NCI-H187 (cell line): Measurements from ENCODE around the gene MEGF6.

Experiments used
- DNase-seq, 2 experiments: peaks; one replicate each; lab custom pipeline; 2025; lab: John Stamatoyannopoulos, UW

The MEGF6 gene

DNA sequence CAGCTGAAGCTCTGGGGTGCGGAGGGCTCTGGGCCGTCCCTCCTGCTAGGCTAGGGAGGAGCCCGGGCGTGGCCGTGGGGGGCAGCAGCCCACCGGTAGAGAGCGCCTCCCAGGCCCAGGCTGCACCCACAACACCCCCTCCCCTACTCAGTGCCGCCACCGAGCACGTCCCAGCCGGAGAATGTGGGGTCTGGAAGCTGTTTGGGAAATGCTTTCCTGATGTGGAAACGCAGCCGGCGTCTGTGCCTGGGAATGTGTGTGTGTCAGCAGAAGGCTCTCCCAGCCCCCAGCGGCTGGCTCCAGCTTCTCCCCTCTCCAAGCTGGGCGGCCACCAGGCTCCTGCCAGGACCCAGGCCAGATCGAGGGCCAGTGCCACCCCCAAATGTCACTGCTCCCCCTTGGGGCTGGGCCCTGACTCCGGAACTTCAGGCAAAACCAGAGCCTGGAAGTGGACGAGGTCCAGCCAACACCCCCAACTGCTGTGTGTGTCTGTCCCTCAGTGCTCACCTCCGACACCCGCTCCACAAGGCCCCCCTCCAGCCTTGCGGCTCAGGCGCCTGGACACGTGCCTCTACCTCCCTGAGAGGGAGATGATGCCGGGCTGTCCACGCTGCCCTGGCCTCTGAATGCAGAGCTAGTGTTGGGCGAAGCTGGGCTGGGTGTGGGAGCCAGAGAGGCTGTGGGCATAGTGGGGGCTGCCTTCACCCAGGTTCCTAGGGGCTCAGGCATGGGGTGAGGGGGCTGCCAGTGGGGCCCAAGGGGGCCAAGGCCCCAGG is 74.7 kb downstream of the MEGF6 start:
- no peak for DNase-seq

GRCh38 chr1:3535732-3536131 is 75.6 kb downstream of the MEGF6 start:
- no peak for DNase-seq

GRCh38 chr1:3534803-3535637 is 76.3 kb downstream of the MEGF6 start:
- no peak for DNase-seq

- no peak for DNase-seq
These were observed 78.0 kb downstream of the MEGF6 start for GRCh38 chr1:3533067-3534048.

DNA sequence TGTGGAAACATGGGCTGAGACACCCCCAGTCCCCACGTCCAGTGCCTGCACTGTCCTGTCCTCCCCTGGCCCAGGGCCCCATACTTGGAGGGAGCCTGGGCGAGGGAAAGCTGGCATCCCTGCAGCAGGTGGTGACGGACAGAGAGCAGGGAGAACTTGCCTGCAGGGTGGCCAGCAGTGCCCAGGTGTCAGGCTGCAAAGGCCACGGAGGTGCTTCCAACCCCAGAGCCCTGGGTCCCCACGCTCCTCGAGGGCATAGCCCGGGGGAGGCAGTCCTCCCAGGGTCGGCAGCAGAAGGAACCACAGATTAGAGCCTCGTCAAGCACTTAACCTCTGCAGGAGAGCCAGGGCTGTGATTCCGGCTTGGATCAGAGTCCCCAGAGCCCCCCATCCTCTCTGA is 79.4 kb downstream of the MEGF6 start:
- no peak for DNase-seq

GRCh38 chr1:3530926-3531818 is 80.1 kb downstream of the MEGF6 start:
- DNase-seq: no peak

- no peak for DNase-seq
These were observed 81.0 kb downstream of the MEGF6 start for GRCh38 chr1:3530086-3530925.

GRCh38 chr1:3529099-3529729 is 82.1 kb downstream of the MEGF6 start:
- DNase-seq: no peak

DNA sequence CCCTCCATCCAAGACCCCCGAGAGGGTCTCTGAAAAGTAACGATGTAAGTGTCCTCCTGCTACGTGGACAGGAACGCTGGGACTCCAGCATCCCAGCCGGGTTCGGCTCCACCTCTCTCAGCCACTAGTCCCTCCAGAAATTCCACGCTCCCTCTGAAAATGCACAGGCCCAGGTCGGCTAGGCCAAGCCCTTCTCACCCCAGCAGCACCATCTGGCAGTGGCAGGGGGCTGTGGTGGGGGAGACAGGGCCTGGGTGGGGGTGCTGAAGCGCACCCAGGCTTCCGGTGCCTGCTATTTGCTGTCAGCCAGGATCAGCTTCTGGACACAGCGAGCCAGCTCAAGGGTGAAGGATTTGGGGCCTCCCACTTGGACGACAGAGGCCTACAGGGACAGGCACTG is 83.5 kb downstream of the MEGF6 start:
- DNase-seq: no peak

GRCh38 chr1:3525551-3526482 is 85.5 kb downstream of the MEGF6 start:
- DNase-seq: no peak

- DNase-seq: no peak
These were observed 86.6 kb downstream of the MEGF6 start for GRCh38 chr1:3524556-3525203.

GRCh38 chr1:3523980-3524379 is 87.3 kb downstream of the MEGF6 start:
- DNase-seq: no peak

DNA sequence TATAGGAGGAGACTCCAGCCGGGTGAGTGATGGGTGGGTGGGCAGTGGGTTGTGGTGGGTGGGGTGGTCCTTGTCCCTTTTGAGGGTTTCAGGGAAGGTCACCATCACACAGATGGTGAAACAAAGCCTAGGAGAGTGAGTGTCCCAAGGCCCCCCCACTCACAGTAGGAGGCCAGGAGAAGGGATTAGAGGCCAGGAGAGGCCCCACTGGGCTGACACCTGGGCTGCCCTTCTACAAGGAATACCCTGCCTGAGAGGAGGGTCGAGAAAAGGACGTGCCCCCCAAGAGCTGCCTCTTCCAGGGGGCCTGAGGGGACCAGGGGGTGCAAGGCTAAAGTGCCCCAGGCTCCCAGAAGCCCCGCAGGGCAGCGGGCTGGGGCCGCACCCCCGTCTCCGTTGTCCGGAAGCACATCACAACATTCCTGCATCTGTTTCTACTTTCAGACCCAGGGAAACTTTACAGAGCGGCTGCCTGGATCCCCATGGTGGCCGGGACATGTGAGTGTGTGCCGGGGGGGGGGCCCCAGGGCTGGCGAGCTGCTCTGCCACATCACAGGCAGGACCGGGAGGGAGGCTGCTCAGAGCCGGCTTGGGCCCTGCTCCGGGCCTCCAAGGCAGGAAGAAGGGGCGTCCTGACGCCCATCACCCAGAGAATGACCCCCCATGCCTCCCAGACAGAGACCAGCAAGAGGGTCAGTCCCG is 88.6 kb downstream of the MEGF6 start:
- DNase-seq: no peak

DNA sequence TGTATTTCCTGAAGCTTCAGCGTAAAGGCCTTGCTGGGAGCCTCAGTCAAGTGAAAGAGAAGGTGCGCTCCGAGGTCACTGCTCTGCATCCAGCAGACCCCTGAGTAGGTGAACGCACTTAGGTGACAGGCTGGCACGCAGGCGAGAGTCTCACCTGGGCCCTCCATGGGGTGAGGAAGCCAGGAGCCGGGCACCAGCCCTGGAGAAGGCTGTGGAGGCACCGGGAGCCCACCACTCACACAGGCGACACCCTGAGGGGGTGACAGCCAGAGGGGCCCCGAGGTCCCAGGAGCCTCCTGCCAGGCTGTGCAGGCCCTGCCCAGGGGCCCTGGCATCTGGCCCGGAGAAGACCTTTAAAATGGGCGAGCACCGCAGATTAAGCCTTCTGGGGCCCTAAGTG is 89.2 kb downstream of the MEGF6 start:
- DNase-seq: no peak

GRCh38 chr1:3521426-3521825 is 89.9 kb downstream of the MEGF6 start:
- DNase-seq: no peak

DNA sequence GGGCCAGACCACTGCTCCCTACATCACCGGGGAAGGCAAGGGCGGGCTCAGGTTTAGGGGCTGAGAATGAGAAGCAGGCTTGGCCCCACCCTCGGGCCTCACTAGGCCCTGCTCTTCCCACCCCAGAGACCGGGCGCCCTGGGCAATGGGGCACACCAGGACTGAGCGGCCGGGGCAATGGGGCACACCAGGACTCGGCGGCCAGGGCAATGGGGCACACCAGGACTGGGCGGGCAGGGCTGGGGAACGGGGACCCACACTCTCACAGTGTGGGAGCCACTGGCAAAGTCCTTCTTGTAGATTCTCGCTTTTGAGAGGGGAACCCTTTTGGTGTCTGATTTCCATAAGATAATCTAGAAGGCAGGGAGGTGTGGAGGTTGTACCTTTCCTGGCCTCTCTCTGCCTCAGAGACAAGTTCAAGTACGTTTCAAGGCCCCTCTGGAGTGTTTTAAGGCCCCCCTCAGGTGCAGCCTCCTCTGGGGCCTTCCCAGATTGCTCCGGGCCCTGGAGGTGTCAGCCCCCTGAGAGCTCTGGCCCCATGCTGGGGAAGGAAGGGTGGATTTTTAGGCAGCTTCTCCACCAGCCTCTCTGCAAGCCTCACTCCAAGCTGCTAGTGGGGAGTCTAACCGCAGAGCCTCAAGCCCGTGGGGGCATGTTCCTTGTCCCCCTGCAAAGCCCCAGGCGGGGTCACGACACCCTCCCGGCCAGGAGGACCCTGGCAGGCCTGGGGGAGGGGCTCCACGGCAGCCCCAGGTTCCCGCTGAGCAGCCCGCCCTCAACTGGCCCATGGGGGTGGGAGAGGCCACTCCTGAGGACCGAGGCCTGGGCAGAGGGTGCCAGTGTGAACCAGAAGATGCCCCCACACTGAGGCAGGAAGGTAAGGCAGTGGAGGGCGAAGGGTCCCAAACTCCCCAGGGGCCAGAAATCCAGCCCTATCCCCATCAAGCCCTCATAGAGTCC is 90.6 kb downstream of the MEGF6 start:
- DNase-seq: no peak
